DMS153 treated with DMSO at 0.1 percent for 48 hours (cell line): ENCODE data around the gene RNF186.

Experiments
- DNase-seq: peaks from one replicate; lab custom pipeline; 2025; ENCODE audit not compliant: unreplicated experiment; lab: John Stamatoyannopoulos, UW

Gene RNF186

GRCh38 chr1:19768353-19769210 is 46.5 kb downstream of the RNF186 start:
- DNase-seq, result no peak

GRCh38 chr1:19765623-19766022 is 49.5 kb downstream of the RNF186 start:
- no peak for DNase-seq

GRCh38 chr1:19764848-19765247 is 50.2 kb downstream of the RNF186 start:
- DNase-seq, result no peak
